ENCODE measurements around the gene RWDD3.
A peak's percentile ranks its signal among the peaks of the same experiment; 100 is the strongest.

Gene RWDD3

DNA sequence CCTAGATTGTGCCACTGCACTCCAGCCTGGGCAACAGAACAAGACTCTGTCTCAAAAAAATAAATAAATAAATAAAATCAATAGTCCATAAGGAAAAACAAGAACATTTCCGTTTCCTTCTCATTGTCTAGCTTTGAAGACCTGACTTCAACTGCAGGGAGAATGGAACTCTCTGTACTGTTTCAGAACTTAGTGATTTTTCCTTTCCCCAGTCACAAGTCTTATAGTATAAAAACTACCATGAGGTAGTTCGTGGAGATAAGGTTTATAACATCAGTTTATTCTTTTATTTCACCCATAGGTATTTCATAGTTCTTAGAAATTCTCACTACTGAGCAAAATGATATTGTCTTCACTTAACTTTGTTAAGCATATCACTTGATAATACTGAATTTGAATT, 11.4 kb upstream of the RWDD3 start:
- Histone ChIP-seq H2AK5ac (ENCODE audit: low read length) (no peak overlapping the region), H3K79me1 (ENCODE audit: low read length) (no peaks in the 10 kb centered on the region), H3K4me3 (ENCODE audit: low read length) (no peak overlapping the region), H3K56ac (ENCODE audit: low read length) (no peak overlapping the region), H2BK15ac (replicated peaks; ENCODE audit: low read depth) (no peak overlapping the region), H4K5ac (ENCODE audit: low read length) (no peak overlapping the region), H2BK120ac (ENCODE audit: low read depth, low read length) (no peak overlapping the region), H3K79me2 (ENCODE audit: control insufficient read depth, insufficient read depth, low read length) (no peaks in the 10 kb centered on the region), H3K4me1 (ENCODE audit: control insufficient read depth, low read depth, low read length) (no peaks in the 10 kb centered on the region), H4K8ac (ENCODE audit: low read depth, low read length) (no peak overlapping the region), H3K27me3 (ENCODE audit: insufficient read depth, low read length, poor library complexity) (no peaks in the 10 kb centered on the region), H3K23ac (ENCODE audit: low read length) (no peak overlapping the region), H3K18ac (ENCODE audit: low read length) (no peak overlapping the region), H3K9ac (ENCODE audit: low read length) (no peak overlapping the region), H3K4me2 (ENCODE audit: low read length) (no peak overlapping the region), H3K36me3 (ENCODE audit: control insufficient read depth, insufficient read depth, low read length) (no peaks in the 10 kb centered on the region), H3K4ac (ENCODE audit: low read depth, low read length) (no peak overlapping the region), H3K27ac (ENCODE audit: low read depth, low read length) (no peak overlapping the region), H2BK5ac (ENCODE audit: low read length) (no peak overlapping the region)
- no peak for DNase-seq
- WGBS (ENCODE audit: extremely low coverage, insufficient coverage, low lambda C conversion rate) = no CpG with 5 or more reads among the region's 2 CpGs

DNA sequence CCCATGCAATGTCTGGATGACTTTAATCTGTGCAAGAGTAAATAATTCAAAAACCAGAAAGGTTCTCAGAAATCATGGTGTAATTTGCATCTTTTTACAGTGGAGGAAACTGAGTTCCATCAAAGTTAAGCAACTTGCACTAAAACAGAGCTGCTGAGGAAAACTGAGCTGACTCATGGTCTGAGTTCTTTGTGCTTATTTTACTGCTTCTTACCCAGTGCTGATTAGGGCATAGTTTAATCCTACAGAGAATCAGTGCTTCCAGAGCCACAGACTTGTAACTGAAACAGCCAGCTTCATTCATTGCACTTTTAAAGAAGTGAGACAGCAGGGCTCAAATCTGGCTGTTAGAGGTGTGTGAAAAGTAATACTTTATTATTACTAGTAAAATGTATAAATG, 10.9 kb upstream of the RWDD3 start:
- Histone ChIP-seq H3K79me1 (ENCODE audit: low read length) (no peaks in the 10 kb centered on the region), H4K5ac (ENCODE audit: low read length) (no peak overlapping the region), H3K27me3 (ENCODE audit: insufficient read depth, low read length, poor library complexity) (no peaks in the 10 kb centered on the region), H4K8ac (ENCODE audit: low read depth, low read length) (no peak overlapping the region), H3K27ac (ENCODE audit: low read depth, low read length) (no peak overlapping the region), H3K23ac (ENCODE audit: low read length) (no peak overlapping the region), H3K9ac (ENCODE audit: low read length) (no peak overlapping the region), H2BK5ac (ENCODE audit: low read length) (no peak overlapping the region), H2AK5ac (ENCODE audit: low read length) (no peak overlapping the region), H3K56ac (ENCODE audit: low read length) (no peak overlapping the region), H2BK15ac (replicated peaks; ENCODE audit: low read depth) (no peak overlapping the region), H2BK120ac (ENCODE audit: low read depth, low read length) (no peak overlapping the region), H3K18ac (ENCODE audit: low read length) (no peak overlapping the region), H3K4ac (ENCODE audit: low read depth, low read length) (no peak overlapping the region), H3K79me2 (ENCODE audit: control insufficient read depth, insufficient read depth, low read length) (no peaks in the 10 kb centered on the region), H3K4me1 (ENCODE audit: control insufficient read depth, low read depth, low read length) (no peaks in the 10 kb centered on the region), H3K4me2 (ENCODE audit: low read length) (no peak overlapping the region), H3K4me3 (ENCODE audit: low read length) (no peak overlapping the region), H3K36me3 (ENCODE audit: control insufficient read depth, insufficient read depth, low read length) (no peaks in the 10 kb centered on the region)
- peak; percentile 5 for DNase-seq

DNA sequence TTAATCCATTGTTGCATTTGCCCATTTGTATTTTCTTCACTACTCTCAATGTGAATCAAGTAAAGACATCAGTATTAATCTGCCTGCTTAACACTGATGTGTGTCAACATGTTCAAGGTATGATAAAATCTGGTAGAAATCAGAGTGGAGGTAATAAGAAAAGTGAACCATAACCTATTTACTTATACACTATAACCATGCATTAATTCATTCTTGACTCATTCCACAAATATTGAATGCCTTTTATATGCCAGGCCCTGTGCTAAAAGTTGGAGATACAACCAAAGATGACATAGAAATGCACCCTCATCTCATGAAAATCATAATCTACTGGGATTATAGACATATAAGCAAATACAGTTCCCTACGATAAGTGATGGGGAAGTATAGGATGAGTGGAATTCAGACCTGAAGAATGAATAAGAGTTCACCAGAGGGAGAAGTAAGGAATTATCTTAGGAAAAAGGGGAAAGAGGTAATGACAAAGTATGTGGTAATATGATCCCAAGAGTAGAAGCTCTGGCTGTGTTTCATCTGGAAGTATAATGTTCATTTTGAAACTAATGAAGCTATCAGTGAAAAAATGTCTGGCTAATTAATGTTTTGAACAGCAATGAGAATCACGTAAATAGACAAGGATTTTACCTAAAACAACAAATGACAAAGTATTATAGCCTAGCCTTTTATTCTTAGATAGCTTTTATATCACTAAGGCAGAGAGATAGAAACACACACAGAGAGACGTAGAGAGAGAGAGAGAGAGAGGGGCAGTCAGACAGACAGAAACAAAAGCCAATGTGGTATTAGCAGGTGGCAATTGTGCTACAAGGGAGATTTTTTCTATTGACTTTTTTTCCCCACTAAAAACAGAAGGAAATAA, 7.0 kb upstream of the RWDD3 start:
- Histone ChIP-seq H3K36me3 (ENCODE audit: control insufficient read depth, insufficient read depth, low read length) (no peaks in the 10 kb centered on the region), H3K56ac (ENCODE audit: low read length) (no peak overlapping the region), H3K4me2 (ENCODE audit: low read length) (no peak overlapping the region), H3K4ac (ENCODE audit: low read depth, low read length) (no peak overlapping the region), H4K8ac (ENCODE audit: low read depth, low read length) (no peak overlapping the region), H2BK120ac (ENCODE audit: low read depth, low read length) (no peak overlapping the region), H3K27ac (ENCODE audit: low read depth, low read length) (no peak overlapping the region), H3K27me3 (ENCODE audit: insufficient read depth, low read length, poor library complexity) (no peaks in the 10 kb centered on the region), H3K79me1 (ENCODE audit: low read length) (no peaks in the 10 kb centered on the region), H3K4me3 (ENCODE audit: low read length) (no peak overlapping the region), H3K4me1 (ENCODE audit: control insufficient read depth, low read depth, low read length) (no peaks in the 10 kb centered on the region), H2AK5ac (ENCODE audit: low read length) (no peak overlapping the region), H3K23ac (ENCODE audit: low read length) (no peak overlapping the region), H2BK15ac (replicated peaks; ENCODE audit: low read depth) (no peak overlapping the region), H3K9ac (ENCODE audit: low read length) (no peak overlapping the region), H3K79me2 (ENCODE audit: control insufficient read depth, insufficient read depth, low read length) (no peaks in the 10 kb centered on the region), H3K18ac (ENCODE audit: low read length) (no peak overlapping the region), H4K5ac (ENCODE audit: low read length) (no peak overlapping the region), H2BK5ac (ENCODE audit: low read length) (no peak overlapping the region)
- WGBS (ENCODE audit: extremely low coverage, insufficient coverage, low lambda C conversion rate) = no CpG with 5 or more reads among the region's 3 CpGs
- DNase-seq = no peak

DNA sequence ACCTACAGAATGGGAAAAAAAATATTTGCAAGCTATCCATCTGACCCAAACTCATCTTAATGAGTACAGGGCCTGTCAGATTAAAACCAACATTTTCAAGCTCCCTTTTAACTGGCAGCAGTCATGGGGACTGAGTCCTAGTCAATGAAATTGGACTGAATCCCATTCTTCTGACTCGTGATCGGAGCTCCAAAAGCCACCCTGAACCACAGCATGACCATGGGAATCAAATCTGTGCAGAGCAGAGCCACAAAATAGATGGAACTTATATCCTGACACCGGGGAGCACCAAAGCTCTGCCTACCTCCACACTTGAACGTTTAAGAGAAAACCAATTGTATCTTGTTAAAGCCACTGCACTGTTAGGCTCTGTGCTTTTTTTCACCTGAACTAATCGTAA, 5.0 kb upstream of the RWDD3 start:
- Histone ChIP-seq H3K36me3 (ENCODE audit: control insufficient read depth, insufficient read depth, low read length) (no peaks in the 10 kb centered on the region), H4K5ac (ENCODE audit: low read length) (no peak overlapping the region), H4K8ac (ENCODE audit: low read depth, low read length) (no peak overlapping the region), H2AK5ac (ENCODE audit: low read length) (no peak overlapping the region), H2BK15ac (replicated peaks; ENCODE audit: low read depth) (no peak overlapping the region), H3K27ac (ENCODE audit: low read depth, low read length) (no peak overlapping the region), H3K23ac (ENCODE audit: low read length) (no peak overlapping the region), H2BK120ac (ENCODE audit: low read depth, low read length) (no peak overlapping the region), H3K9ac (ENCODE audit: low read length) (no peak overlapping the region), H3K4me3 (ENCODE audit: low read length) (no peak overlapping the region), H3K18ac (ENCODE audit: low read length) (no peak overlapping the region), H3K27me3 (ENCODE audit: insufficient read depth, low read length, poor library complexity) (no peaks in the 10 kb centered on the region), H2BK5ac (ENCODE audit: low read length) (no peak overlapping the region), H3K4ac (ENCODE audit: low read depth, low read length) (no peak overlapping the region), H3K4me2 (ENCODE audit: low read length) (no peak overlapping the region), H3K79me1 (ENCODE audit: low read length) (no peaks in the 10 kb centered on the region), H3K4me1 (ENCODE audit: control insufficient read depth, low read depth, low read length) (no peaks in the 10 kb centered on the region), H3K56ac (ENCODE audit: low read length) (no peak overlapping the region), H3K79me2 (ENCODE audit: control insufficient read depth, insufficient read depth, low read length) (no peaks in the 10 kb centered on the region)
- no CpG with 5 or more reads among the region's 5 CpGs for WGBS (ENCODE audit: extremely low coverage, insufficient coverage, low lambda C conversion rate)
- no peak for DNase-seq

DNA sequence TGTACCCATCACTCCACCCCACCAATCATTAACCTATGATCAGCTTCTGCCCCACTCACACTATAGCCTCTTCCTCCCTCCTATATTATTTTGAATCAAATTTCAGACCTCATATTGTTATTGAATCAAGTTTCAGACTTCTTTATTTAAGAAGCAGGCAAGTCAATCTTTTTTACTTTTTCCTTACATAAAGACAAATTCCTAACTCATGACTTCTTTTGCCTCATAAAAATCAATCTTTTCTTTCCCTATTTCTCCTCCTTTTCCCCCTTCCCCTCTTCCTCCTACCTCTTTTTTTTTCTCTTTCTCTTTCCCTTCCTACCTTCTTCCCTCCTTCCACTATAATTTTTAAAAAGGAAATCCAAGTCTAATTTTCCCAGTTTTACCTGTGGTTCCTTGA, 4.3 kb upstream of the RWDD3 start:
- Histone ChIP-seq H2AK5ac (ENCODE audit: low read length) (no peak overlapping the region), H3K4me2 (ENCODE audit: low read length) (no peak overlapping the region), H2BK5ac (ENCODE audit: low read length) (no peak overlapping the region), H3K79me1 (ENCODE audit: low read length) (no peaks in the 10 kb centered on the region), H3K4ac (ENCODE audit: low read depth, low read length) (no peak overlapping the region), H2BK120ac (ENCODE audit: low read depth, low read length) (no peak overlapping the region), H3K27me3 (ENCODE audit: insufficient read depth, low read length, poor library complexity) (no peaks in the 10 kb centered on the region), H3K4me1 (ENCODE audit: control insufficient read depth, low read depth, low read length) (no peaks in the 10 kb centered on the region), H3K79me2 (ENCODE audit: control insufficient read depth, insufficient read depth, low read length) (no peaks in the 10 kb centered on the region), H3K36me3 (ENCODE audit: control insufficient read depth, insufficient read depth, low read length) (no peaks in the 10 kb centered on the region), H4K8ac (ENCODE audit: low read depth, low read length) (no peak overlapping the region), H3K18ac (ENCODE audit: low read length) (no peak overlapping the region), H3K9ac (ENCODE audit: low read length) (no peak overlapping the region), H3K4me3 (ENCODE audit: low read length) (no peak overlapping the region), H4K5ac (ENCODE audit: low read length) (no peak overlapping the region), H2BK15ac (replicated peaks; ENCODE audit: low read depth) (no peak overlapping the region), H3K23ac (ENCODE audit: low read length) (no peak overlapping the region), H3K27ac (ENCODE audit: low read depth, low read length) (no peak overlapping the region), H3K56ac (ENCODE audit: low read length) (no peak overlapping the region)
- no peak for DNase-seq

DNA sequence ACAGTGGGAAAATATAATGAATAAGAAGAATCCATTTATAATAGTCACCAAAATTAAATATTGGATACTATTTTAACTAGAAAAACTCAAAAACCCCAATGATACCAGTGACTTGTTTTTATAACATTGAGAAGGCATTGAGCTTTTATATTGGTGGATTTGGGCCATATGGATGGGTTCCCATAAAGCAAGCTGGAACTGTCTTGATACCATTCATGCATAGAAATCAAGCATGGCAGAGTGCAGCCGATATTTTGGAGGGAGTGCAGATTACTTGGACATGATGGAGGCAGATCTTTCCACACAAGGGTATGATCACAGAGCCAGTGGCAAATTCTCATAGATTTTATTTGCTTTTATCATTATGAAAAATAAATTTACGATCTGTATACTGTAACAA, 3.8 kb upstream of the RWDD3 start:
- Histone ChIP-seq H2BK120ac (ENCODE audit: low read depth, low read length) (no peak overlapping the region), H3K79me1 (ENCODE audit: low read length) (no peaks in the 10 kb centered on the region), H3K27me3 (ENCODE audit: insufficient read depth, low read length, poor library complexity) (no peaks in the 10 kb centered on the region)

More for the DNA sequence above, 3.8 kb upstream of the RWDD3 start:
- no peak overlapping the region for H2AK5ac ChIP-seq (ENCODE audit: low read length)
- no peak overlapping the region for H3K27ac ChIP-seq (ENCODE audit: low read depth, low read length)
- H4K8ac ChIP-seq (ENCODE audit: low read depth, low read length) = no peak overlapping the region
- WGBS (ENCODE audit: extremely low coverage, insufficient coverage, low lambda C conversion rate) = no CpG with 5 or more reads among the region's 2 CpGs
- H3K36me3 ChIP-seq (ENCODE audit: control insufficient read depth, insufficient read depth, low read length) = no peaks in the 10 kb centered on the region
- no peaks in the 10 kb centered on the region for H3K79me2 ChIP-seq (ENCODE audit: control insufficient read depth, insufficient read depth, low read length)
- no peak overlapping the region for H3K4ac ChIP-seq (ENCODE audit: low read depth, low read length)
- no peak overlapping the region for H3K18ac ChIP-seq (ENCODE audit: low read length)
- no peak overlapping the region for H3K4me3 ChIP-seq (ENCODE audit: low read length)
- no peak for DNase-seq
- H2BK15ac ChIP-seq (replicated peaks; ENCODE audit: low read depth) = no peak overlapping the region
- H2BK5ac ChIP-seq (ENCODE audit: low read length) = no peak overlapping the region
- no peaks in the 10 kb centered on the region for H3K4me1 ChIP-seq (ENCODE audit: control insufficient read depth, low read depth, low read length)
- H3K23ac ChIP-seq (ENCODE audit: low read length) = no peak overlapping the region
- no peak overlapping the region for H3K4me2 ChIP-seq (ENCODE audit: low read length)
- H3K9ac ChIP-seq (ENCODE audit: low read length) = no peak overlapping the region
- no peak overlapping the region for H3K56ac ChIP-seq (ENCODE audit: low read length)
- no peak overlapping the region for H4K5ac ChIP-seq (ENCODE audit: low read length)

Data from mesendoderm (in vitro differentiated cells).